Bronchial epithelial cell (primary cell): ENCODE data around the gene PLAC8. TPM values are rescaled to one million over a fixed set of nuclear protein-coding genes. Genes with fewer than 3 reads are reported as not detected.
"Not testable (repeated sequence)": the region's sequence is repeated elsewhere in the genome, so short reads cannot be mapped to it uniquely, and the experiment has no call there.

Source experiments
- DNase-seq: peaks from one replicate; pipeline ENCODE4 v3.0.0-alpha.2; 2010; ENCODE audit warnings: low read depth
- FAIRE-seq: peaks from 2 replicates; lab custom pipeline; 2011; peaks lifted over from hg19 to GRCh38; lab: Jason Lieb, UNC
- H3K27me3 ChIP-seq: 2 replicates; pipeline ENCODE4 v1.5.1; 2011; ENCODE audit warnings: low read length; ENCODE audit not compliant: control insufficient read depth, insufficient read depth
- H3K36me3 ChIP-seq: 2 replicates; pipeline ENCODE4 v1.5.1; 2011; ENCODE audit warnings: low read length; ENCODE audit not compliant: control insufficient read depth, insufficient read depth
- H3K4me3 ChIP-seq: 2 replicates; pipeline ENCODE4 v1.5.1; 2011; ENCODE audit warnings: mild to moderate bottlenecking, low read depth, low read length, control low read depth
- total RNA-seq: library from RNA; depleted of rRNA; stranded (reverse); fragments of >200 nt; gene quantifications from 2 replicates; pipeline ENCODE4 v1.2.1, GENCODE V29; 2014
- TF ChIP-seq, protein P1 (sequence below): IDR thresholded peaks from 2 replicates; pipeline ENCODE4 v1.5.1; 2011; ENCODE audit warnings: mild to moderate bottlenecking, moderate library complexity, low read length, control low read depth, inconsistent platforms; ENCODE audit not compliant: insufficient read depth, severe bottlenecking

PLAC8 gene
- total RNA-seq, 1 donor from 2014 or later, result 0.79 TPM

DNA sequence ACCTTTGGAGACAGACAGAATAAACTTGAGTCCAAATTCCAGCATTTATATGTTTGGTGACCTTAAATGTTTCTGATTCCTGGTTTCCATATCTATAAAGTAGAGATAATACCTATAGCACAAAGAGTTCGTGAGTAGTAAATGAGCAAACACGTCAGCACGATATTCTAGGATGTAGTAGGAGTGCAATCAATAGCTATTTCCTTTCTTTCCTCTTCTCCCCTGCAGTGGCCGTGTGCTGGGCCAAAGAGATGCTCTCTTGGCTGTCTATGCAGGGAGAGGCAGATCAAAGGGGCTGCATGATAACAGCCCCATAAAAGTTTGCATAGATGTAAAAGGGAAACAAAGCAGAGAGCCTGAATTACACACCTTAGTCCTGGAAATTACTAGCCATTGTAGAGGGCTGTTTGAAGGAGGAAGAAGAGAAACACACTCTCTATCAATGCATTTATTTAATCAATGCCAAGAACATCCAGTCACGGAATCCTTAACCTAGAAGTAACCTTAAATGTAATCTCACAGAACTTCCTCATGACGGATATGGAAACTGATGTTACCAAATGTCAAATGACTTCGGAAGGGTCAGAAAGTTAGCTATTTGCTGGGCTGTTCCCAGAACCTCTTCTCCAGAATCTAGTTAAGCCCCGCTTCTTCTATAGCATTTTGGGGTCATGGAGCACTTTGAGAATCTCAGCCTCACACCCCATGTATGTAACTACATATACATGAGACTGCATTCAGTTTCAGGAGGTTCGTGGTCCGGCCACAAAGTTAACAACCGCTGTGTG, 35.5 kb upstream of the PLAC8 start:
- H3K36me3 ChIP-seq, result no peaks in the 10 kb centered on the region
- FAIRE-seq (no peak), DNase-seq (peak; percentile 2)
- TF ChIP-seq, protein P1, sequence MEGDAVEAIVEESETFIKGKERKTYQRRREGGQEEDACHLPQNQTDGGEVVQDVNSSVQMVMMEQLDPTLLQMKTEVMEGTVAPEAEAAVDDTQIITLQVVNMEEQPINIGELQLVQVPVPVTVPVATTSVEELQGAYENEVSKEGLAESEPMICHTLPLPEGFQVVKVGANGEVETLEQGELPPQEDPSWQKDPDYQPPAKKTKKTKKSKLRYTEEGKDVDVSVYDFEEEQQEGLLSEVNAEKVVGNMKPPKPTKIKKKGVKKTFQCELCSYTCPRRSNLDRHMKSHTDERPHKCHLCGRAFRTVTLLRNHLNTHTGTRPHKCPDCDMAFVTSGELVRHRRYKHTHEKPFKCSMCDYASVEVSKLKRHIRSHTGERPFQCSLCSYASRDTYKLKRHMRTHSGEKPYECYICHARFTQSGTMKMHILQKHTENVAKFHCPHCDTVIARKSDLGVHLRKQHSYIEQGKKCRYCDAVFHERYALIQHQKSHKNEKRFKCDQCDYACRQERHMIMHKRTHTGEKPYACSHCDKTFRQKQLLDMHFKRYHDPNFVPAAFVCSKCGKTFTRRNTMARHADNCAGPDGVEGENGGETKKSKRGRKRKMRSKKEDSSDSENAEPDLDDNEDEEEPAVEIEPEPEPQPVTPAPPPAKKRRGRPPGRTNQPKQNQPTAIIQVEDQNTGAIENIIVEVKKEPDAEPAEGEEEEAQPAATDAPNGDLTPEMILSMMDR, result no peak
- H3K27me3 ChIP-seq, result no peaks in the 10 kb centered on the region
- no peak overlapping the region for H3K4me3 ChIP-seq

DNA sequence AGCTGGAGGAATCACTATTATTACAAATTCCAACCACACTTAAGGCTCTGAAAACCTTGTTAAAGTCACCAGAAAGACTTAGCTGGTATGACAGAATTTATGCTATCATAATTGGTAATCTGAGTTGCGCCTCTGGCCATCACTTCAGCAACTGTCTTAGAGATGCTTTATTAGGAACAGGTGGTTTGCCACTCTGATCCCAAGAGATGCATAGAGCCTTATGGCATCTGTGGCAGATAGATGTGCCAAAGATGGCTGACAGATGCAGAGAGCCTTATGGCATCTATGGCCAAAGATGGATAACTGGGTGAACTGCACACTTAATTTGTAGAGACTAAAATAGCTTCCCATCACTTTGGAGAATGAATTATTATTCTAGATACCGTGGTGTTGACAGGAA, 32.3 kb upstream of the PLAC8 start:
- Histone ChIP-seq H3K27me3 (no peaks in the 10 kb centered on the region), H3K36me3 (no peaks in the 10 kb centered on the region), H3K4me3 (no peak overlapping the region)
- no peak for DNase-seq
- FAIRE-seq, result no peak
- TF ChIP-seq, protein P1, result no peak

DNA sequence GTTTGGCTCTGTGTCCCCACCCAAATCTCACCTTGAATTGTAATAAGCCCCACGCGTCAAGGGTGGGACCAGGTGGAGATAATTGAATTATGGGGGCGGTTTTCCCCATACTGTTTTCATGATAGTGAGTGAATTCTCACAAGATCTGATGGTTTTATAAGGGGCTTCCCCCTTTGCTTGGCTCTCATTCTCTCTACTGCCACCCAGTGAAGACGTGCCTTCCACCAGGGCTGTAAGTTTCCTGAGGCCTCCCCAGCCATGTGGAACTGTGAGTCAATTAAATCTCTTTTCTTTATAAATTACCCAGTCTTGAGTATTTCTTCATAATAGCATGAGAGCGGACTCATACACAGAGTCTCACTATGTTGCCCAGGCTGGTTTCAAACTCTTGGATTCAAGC, 31.2 kb upstream of the PLAC8 start:
- not testable (repeated sequence) for FAIRE-seq, DNase-seq, H3K36me3 ChIP-seq

DNA sequence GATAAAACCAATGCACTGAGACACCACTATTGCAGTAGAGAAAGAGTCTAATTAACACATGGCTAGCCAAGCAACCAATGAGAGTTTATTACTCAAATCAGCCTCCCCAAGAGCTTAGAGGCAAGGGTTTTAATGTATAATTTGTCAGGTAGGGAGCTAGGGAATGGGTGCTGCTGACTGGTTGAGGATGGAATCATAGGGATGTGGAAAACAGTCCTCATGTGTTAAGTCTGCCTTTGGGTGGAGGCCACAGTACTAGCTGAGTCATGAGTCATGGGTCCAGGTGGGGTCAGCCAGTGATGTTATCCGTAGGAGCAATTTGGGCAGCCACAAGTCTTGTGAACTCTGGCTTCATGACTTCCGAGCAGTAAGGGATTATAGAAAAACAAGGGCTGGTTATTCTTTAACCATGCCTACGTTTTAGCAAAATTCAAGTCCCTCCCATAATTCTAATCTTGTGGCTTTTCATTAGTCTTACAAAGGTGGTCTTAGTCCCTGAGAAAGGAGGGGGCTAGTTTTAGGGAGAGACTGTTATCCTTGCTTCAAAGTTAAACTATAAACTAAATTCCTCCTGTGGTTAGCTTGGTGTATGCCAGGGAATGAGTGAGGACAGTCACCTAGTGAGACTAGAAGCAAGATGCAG, 25.1 kb upstream of the PLAC8 start:
- Histone ChIP-seq H3K36me3 (no peaks in the 10 kb centered on the region), H3K27me3 (no peaks in the 10 kb centered on the region), H3K4me3 (no peak overlapping the region)
- TF ChIP-seq, protein P1, result no peak
- FAIRE-seq (no peak), DNase-seq (no peak)

More for the DNA sequence above, 31.2 kb upstream of the PLAC8 start:
- not testable (repeated sequence) for H3K4me3 ChIP-seq, H3K27me3 ChIP-seq

DNA sequence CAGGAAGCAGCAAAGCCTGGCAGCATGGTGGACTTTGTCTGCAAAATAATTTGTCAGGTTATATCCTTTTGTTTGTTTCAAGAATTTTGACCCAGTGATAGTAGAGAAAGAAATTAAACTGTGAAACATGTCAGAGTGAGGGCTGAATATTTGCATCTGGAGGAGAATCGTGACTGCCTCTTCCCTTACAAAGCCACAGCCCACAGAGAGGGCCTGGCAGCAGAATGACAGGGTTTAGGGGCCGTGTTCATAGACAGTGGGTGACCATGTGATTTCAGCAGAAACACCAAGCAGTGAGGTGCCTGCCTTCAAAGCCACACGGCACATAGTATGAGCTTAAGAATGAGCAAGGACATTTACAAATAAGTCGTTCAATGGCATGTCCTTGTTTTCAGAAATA, 24.4 kb upstream of the PLAC8 start:
- FAIRE-seq (no peak), DNase-seq (no peak)
- H3K27me3 ChIP-seq, result no peaks in the 10 kb centered on the region
- H3K4me3 ChIP-seq, result no peak overlapping the region
- TF ChIP-seq, protein P1, result no peak
- H3K36me3 ChIP-seq, result no peaks in the 10 kb centered on the region

DNA sequence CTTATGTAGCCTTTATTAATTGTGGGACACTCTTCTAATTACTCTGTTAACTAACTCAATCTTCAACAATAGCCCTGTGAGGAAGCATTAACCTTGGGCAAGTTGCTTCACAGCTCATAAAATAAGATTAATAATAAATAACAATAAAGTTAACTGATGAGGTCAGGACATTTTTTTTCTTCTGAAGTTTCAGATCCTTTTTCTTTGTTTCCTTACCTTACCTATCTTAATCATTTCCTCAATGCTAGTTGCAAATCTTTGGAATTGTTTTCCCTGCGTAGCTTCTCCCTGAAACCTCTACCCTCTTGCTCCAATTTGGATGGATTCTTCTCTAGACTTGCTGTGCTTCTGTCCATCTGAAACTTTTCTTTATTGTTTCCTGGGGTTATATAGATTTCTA, 17.5 kb upstream of the PLAC8 start:
- FAIRE-seq, result no peak

More for the DNA sequence above, 17.5 kb upstream of the PLAC8 start:
- Histone ChIP-seq H3K4me3 (no peak overlapping the region), H3K36me3 (no peaks in the 10 kb centered on the region), H3K27me3 (no peaks in the 10 kb centered on the region)
- DNase-seq, result no peak
- TF ChIP-seq, protein P1, result no peak
